AG04449 (cell line): Measurements from ENCODE around the gene SOX8.

Source experiments
- CTCF ChIA-PET: fragments of 350-600 bp; formaldehyde crosslinking; extraction: SDS; loops from one replicate; lab custom pipeline; 2021; ENCODE audit warnings: antibody characterized with exemption; lab: Yijun Ruan, JAX
- POLR2A ChIA-PET: fragments of 400-600, 350-600 bp; formaldehyde crosslinking; extraction: SDS; loops from one replicate; lab custom pipeline; 2020; ENCODE audit warnings: antibody characterized with exemption, inconsistent platforms; lab: Yijun Ruan, JAX
- DNase-seq: peaks from one replicate; pipeline ENCODE4 v3.0.0-alpha.2; 2010; ENCODE audit warnings: low read depth, low spot score
- H3K4me3 ChIP-seq: 2 replicates; pipeline ENCODE4 v1.5.1; 2011; ENCODE audit warnings: low read depth, mild to moderate bottlenecking, control low read depth, low read length
- TF ChIP-seq, protein P1 (sequence below): IDR thresholded peaks from one replicate; pipeline ENCODE4 v1.5.1; 2011; ENCODE audit warnings: mild to moderate bottlenecking, moderate library complexity, low read length, control low read depth, inconsistent platforms; ENCODE audit not compliant: insufficient read depth; ENCODE audit errors: missing control alignments

Gene SOX8

DNA sequence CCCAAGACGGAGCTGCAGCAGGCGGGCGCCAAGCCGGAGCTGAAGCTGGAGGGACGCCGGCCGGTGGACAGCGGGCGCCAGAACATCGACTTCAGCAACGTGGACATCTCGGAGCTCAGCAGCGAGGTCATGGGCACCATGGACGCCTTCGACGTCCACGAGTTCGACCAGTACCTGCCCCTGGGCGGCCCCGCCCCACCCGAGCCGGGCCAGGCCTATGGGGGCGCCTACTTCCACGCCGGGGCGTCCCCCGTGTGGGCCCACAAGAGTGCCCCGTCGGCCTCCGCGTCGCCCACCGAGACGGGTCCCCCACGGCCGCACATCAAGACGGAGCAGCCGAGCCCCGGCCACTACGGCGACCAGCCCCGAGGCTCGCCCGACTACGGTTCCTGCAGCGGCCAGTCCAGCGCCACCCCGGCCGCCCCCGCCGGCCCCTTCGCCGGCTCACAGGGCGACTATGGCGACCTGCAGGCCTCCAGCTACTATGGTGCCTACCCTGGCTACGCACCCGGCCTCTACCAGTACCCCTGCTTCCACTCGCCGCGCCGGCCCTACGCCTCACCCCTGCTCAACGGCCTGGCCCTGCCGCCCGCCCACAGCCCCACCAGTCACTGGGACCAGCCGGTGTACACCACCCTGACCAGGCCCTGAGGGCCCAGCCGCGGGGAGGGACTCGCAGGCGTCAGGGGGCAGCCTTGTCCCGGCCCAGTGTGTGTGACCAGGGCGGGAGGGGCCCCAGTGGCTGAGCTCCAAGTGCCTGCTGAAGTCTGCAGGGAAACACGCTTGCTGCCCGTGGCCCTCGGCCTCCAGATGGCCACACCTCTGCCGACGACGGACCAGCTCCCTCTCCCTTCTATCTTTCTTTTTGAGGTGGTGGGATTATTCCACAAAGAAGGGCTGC is 3.4 kb downstream of the SOX8 start:
- TF ChIP-seq, protein P1, sequence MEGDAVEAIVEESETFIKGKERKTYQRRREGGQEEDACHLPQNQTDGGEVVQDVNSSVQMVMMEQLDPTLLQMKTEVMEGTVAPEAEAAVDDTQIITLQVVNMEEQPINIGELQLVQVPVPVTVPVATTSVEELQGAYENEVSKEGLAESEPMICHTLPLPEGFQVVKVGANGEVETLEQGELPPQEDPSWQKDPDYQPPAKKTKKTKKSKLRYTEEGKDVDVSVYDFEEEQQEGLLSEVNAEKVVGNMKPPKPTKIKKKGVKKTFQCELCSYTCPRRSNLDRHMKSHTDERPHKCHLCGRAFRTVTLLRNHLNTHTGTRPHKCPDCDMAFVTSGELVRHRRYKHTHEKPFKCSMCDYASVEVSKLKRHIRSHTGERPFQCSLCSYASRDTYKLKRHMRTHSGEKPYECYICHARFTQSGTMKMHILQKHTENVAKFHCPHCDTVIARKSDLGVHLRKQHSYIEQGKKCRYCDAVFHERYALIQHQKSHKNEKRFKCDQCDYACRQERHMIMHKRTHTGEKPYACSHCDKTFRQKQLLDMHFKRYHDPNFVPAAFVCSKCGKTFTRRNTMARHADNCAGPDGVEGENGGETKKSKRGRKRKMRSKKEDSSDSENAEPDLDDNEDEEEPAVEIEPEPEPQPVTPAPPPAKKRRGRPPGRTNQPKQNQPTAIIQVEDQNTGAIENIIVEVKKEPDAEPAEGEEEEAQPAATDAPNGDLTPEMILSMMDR, result no peak
- CTCF ChIA-PET, result no interaction called here
- H3K4me3 ChIP-seq, result no peak overlapping the region
- POLR2A ChIA-PET, result no interaction called here
- DNase-seq, result no peak

DNA sequence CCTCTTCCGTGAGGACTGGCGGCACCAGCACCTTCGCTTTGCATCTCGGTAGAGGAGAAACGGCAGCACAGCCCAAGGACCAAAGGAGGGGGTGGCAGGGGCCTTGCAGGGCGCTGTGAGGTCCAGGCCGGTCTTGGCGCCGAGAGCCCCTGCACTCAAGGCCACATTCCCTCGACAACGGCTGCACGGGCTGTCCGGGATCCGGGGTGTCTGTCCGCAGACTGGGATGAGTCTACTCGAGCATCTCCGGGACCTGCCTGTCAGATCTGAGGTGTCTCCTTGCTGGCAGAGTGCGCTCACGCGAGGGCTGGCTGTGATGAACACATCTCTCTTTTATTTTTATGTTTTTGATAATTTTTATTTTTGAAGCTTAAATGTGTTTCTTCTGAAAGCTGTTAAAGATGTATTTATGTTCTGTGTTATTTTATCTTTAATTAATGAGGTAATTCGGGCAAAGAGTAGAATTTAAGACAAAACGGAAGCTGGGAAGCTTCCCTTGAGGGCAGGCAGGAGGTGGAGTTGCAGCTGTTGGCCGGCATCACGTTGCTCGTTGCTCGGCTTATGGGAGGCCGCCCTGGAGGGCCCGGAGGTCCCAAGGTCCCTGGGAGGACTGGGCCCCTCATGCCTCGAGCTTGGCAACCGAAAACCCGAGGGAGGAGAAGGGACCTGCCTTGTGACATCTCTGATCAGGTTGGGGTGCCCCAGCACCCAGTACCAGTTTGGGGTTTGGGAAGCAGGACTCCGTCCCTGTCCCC is 4.3 kb downstream of the SOX8 start:
- H3K4me3 ChIP-seq, result no peak overlapping the region
- CTCF ChIA-PET, result no interaction called here
- POLR2A ChIA-PET, result no interaction called here
- no peak for DNase-seq
- TF ChIP-seq, protein P1, result no peak

DNA sequence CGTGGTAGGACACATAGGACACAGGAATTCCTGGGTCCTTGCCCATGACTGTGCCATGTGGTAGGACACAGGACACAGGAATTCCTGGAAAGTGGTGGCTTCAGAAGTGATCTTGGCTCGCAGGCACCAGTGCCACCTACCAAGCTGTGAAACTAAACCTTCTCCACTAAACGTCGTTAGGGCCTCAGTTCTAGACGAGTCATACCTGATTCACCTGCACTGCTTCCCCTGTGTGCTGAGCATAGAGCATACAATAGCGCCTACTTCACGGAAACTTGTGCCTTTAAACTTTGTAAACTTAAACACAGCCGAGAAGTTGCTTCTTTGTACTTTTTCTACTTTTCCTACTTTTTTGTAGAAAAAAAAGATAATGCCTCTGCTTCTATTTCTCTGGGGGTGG is 4.8 kb downstream of the SOX8 start:
- H3K4me3 ChIP-seq, result no peak overlapping the region
- DNase-seq, result no peak
- POLR2A ChIA-PET, result no interaction called here
- CTCF ChIA-PET, result no interaction called here
- TF ChIP-seq, protein P1, result no peak

DNA sequence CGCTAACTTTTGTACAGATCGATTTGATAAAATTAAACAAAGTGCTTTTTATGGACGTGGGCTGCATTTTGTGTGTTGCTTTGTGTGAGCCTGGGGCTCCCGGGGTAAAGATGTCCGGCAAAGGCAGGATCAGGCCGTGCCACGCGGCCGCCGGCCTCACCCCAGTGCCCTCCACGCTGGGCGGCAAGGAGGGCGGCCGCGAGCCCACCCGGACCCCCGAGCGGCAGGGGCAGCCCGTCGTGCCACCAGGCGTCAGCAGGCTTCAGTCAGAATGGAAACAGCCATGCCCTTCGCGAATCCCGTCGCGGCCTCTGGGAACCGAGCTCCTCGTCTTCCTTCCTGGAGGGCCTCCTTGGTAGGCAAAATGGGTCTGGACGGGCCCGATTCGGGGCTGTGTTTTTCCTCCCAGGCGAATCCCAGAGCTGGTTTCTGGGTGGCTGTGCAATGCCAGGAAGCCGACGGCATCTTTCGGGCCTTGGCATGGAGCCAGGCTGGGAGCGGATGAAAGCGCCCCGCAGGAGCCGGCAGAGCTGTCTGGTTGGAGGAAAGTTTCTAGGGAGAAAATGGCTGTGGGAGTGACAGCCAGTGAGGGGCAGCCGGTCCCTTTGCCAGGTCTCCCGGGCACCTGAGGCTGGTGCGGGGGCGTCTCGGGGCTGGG is 5.5 kb downstream of the SOX8 start:
- POLR2A ChIA-PET, result no interaction called here
- TF ChIP-seq, protein P1, result no peak
- CTCF ChIA-PET, result no interaction called here
- H3K4me3 ChIP-seq, result no peak overlapping the region
- DNase-seq, result no peak

DNA sequence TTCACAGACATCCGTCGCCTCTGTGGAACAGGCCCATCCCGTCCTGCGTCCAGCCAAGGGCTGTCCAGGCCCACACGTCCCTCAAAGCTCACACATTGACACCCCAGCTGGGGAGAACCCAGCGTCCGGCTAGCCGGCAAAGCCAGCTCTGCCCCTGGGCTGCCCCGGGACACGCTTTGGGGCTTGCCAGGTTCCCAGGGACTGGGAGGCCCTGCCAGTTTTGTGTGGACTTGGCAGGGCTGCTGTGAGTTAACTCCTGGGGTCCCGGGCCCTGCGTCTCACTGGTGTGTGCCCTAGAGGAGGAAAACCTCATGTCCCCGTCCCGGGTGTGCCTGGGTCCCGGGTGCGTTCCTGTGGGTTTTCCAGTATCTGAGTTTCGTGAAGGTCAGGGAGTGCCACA is 6.3 kb downstream of the SOX8 start:
- CTCF ChIA-PET, result no interaction called here
- no peak overlapping the region for H3K4me3 ChIP-seq
- POLR2A ChIA-PET, result no interaction called here
- TF ChIP-seq, protein P1, result no peak
- DNase-seq, result no peak
